GM12891 (cell line): ENCODE measurements around the gene GPC6.

Experiments
- POLR2A ChIP-seq: IDR thresholded peaks from 2 replicates; pipeline ENCODE4 v1.6.1; 2011; ENCODE audit warnings: low read depth, low read length, control low read depth
- POLR2AphosphoS5 ChIP-seq: IDR thresholded peaks from 2 replicates; pipeline ENCODE4 v1.6.1; 2011; ENCODE audit warnings: low read depth, low read length, control low read depth
- SPI1 ChIP-seq: IDR thresholded peaks from 2 replicates; pipeline ENCODE4 v1.6.1; 2011; ENCODE audit warnings: low read depth, low read length, control low read depth
- TAF1 ChIP-seq: IDR thresholded peaks from 2 replicates; pipeline ENCODE4 v1.6.1; 2011; ENCODE audit warnings: low read depth, low read length, control low read depth

DNA sequence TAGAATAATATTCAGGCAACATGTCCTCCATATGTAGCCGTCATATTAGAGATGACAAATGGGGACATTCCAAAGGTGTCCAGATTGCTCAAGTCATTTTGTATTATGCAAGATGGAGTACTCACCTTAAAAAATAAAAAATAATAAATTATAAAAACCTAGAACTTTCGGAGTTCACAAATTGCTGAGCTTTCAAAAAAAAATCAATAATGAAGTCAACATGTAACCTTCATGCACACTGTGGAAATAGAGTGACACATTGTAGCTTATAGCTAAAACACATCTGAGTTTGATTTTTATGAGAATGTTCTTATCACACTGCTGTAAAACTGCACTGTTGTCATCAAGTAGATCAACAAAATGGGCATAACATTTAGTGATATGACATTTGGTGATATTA is 411.2 kb downstream of the GPC6 start:
- no peak for TF ChIP-seq POLR2A
- no peak for TF ChIP-seq POLR2AphosphoS5
- no peak for TF ChIP-seq TAF1
- no peak for TF ChIP-seq SPI1
